MM.1S (cell line): ENCODE results near the gene TNXB.

Experiments
- EZH2 ChIP-seq: fragments of 300-600 bp; sonication (generic); optimal IDR thresholded peaks from 2 replicates; pipeline ENCODE3; 2017; ENCODE audit warnings: low read depth, mild to moderate bottlenecking, antibody characterized with exemption, low read length, mixed read lengths
- TF ChIP-seq, protein P1 (sequence below): fragments of 300-600 bp; sonication (generic); IDR thresholded peaks from 2 replicates; pipeline ENCODE4 v1.5.1; 2016; ENCODE audit warnings: antibody characterized with exemption, low read length, mixed read lengths

DNA sequence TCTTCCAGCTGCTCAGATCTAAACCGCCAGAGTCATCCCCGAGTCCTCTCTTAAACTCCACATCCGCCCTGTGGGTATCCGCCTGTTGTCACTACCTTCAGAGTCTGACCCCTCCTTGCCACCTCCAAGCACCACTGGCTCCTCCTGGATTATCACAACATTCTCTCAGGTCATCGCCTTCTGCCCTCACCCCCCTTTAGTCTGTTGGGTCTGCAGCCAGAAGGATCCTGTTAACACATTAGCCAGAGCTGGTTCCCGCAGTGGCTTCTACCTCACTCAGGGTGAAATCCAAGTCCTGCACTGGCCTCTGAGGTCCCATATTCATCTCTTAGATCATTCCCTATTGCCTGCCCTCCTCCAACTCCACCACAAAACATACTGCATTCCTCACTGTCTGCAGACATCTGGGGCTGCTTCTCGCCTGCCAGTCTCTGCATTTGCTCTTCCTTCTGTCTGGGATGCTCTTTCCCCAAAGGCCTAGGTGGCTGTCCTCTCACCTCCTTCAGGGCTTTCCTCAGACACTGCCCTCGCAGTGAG, 34.1 kb downstream of the TNXB start:
- TF ChIP-seq, protein P1, sequence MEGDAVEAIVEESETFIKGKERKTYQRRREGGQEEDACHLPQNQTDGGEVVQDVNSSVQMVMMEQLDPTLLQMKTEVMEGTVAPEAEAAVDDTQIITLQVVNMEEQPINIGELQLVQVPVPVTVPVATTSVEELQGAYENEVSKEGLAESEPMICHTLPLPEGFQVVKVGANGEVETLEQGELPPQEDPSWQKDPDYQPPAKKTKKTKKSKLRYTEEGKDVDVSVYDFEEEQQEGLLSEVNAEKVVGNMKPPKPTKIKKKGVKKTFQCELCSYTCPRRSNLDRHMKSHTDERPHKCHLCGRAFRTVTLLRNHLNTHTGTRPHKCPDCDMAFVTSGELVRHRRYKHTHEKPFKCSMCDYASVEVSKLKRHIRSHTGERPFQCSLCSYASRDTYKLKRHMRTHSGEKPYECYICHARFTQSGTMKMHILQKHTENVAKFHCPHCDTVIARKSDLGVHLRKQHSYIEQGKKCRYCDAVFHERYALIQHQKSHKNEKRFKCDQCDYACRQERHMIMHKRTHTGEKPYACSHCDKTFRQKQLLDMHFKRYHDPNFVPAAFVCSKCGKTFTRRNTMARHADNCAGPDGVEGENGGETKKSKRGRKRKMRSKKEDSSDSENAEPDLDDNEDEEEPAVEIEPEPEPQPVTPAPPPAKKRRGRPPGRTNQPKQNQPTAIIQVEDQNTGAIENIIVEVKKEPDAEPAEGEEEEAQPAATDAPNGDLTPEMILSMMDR: no peak
- no peak for TF ChIP-seq EZH2
